CD4-positive, alpha-beta T cell treated with Interleukin-15 for 4 hours (primary cell): ENCODE measurements around the gene PRKN.

Source experiments
- DNase-seq: peaks from one replicate; pipeline ENCODE4 v3.0.0-alpha.2; 2020; ENCODE audit warnings: low spot score

PRKN gene

DNA sequence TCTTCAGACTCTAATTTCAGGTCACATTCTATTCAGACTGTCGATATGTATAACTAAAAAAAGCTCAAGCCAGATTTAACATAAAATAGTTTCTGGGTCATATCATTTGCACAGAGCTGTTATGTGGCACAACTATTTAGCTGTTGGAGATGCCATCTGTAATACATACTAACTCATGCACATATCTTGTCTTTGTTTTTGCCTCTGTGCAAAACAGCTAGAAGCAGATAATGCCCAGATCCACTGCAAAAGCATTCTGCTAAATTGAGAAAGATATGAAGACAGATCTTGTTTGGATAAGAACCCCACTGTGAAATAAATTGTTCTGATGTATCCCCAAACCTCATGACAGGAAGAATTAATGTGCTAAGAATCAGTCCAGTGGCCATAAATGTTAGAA is 930.9 kb downstream of the PRKN start:
- no peak for DNase-seq

- DNase-seq = no peak
Measured at GRCh38 chr6:161792851-161793493, 934.6 kb downstream of the PRKN start.

GRCh38 chr6:161788531-161788930 is 939.0 kb downstream of the PRKN start:
- no peak for DNase-seq

DNA sequence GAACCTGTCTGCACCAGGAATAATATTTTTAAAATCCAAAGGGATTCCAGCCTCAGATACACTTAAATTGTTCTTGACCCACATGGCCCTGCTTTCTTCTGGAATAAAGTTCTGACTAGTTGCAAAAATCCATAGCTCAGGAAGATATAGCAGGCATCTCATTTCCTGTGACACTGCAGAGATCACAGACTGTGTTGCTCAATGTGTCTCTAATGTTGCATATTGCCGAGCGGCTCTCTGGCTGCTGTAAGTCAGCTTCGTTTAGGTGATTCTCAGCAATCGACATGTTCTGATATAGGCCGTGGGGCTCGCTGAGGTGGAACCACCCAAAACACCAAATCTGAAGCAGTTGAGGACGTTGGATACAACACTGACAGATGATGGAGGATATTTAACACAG is 955.4 kb downstream of the PRKN start:
- no peak for DNase-seq

- no peak for DNase-seq
Measured at GRCh38 chr6:161761966-161762365, 965.6 kb downstream of the PRKN start.

DNA sequence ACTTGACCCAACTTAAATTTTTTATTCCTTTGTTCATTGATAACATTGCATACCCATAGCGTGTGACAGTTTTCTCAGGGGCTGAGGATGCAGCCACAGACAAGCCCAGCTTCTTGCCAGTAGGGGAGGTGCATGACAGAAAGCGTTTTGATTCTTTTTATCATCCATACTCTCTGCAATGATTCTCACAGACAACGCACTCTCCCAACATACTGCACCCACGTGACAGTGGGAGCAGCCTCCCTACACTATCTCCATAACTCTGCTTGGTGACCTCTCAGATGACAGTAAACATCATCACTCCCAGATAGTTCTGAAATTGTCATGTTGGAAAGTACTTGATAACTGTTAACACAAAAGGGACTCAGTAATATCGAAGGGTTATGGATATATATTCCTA is 972.5 kb downstream of the PRKN start:
- no peak for DNase-seq

- no peak for DNase-seq
Measured at GRCh38 chr6:161750686-161751085, 976.9 kb downstream of the PRKN start.

- DNase-seq = no peak
Measured at GRCh38 chr6:161749576-161749975, 978.0 kb downstream of the PRKN start.

GRCh38 chr6:161748535-161749416 is 978.8 kb downstream of the PRKN start:
- no peak for DNase-seq

DNA sequence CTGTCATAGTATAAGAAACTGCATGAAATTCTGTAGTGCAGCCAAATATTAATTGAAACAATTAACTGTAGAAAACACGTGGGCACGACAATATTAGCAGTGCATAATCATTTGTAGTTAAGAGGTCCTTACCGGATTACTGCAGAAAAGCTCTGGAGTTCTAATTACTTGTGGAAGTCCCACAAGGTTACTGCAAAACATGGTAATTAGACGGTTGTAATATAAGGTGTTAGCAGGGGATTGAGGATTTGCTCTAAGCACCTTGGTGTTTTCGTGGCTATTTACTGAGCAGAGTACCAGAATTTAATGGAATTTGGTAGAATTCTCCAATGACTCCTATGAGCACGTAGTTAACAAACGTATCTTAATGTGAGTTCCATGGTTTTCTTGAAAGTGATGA is 980.1 kb downstream of the PRKN start:
- no peak for DNase-seq

DNA sequence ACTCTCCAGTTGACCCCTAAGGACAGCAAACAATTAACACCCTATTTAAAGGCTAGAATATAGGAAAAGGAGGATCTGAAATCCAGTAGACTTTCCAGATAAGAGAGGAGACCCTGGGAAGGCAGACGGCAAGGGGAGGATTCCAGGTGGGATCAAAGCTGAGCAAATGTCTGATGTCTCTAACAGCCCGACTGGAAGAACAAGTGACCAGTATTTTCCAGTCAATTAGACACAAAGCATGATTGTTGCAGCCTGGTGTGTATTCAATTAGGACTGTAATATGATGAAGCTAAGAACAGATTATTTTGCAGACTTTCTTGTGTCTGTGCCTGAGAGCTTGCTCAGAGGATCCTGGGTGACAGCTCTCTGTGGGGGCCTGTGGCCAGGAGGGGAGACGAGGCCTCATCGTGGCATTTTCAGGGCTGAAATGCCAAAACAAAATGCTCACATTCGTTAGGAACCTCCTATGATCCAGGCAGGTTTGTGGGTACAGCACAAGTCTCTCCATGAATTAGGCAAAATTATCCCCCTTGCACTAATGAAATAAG is 981.9 kb downstream of the PRKN start:
- DNase-seq = no peak

- no peak for DNase-seq
Measured at GRCh38 chr6:161745128-161745527, 982.4 kb downstream of the PRKN start.

DNA sequence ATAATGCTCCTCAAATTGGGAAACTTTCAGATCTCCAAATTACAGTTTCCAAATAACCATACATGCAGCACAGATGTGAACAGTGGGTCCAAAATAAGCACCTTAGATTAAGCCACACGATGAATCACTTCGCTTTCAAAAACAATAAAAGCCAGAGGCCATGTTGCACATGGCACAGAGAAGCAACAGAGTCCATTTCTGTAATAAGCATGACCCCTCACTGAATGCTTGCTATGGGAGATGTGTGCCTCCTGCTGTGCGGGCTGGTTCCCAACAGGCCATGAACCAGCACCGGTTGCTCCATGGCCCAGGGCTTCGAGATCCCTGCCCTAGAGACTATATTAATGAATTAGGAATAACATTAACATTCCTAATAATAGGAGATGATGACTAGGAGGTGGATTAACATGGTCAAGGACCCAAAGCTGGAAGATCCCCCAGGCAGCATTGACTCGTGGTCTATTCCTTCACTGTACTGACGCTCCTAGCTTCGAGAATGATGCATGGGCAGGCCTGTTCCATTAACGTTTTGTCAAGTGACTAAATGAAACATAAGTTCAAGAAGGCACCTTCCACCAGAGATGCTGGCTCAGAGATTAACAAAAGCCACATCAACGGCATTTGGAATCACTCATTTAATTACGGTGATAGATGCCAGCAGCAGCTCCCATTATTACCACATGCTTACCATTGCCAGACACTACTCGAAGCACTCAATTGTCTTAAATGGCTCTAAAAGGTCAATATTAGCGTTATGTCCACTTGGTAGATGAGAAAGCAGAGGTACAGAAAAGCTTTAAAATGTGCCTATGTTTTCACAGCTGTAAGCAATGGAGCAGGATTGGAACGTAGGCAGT is 983.1 kb downstream of the PRKN start:
- no peak for DNase-seq

- DNase-seq = no peak
Measured at GRCh38 chr6:161743509-161744178, 983.9 kb downstream of the PRKN start.

GRCh38 chr6:161740486-161740885 is 987.1 kb downstream of the PRKN start:
- DNase-seq = no peak

DNA sequence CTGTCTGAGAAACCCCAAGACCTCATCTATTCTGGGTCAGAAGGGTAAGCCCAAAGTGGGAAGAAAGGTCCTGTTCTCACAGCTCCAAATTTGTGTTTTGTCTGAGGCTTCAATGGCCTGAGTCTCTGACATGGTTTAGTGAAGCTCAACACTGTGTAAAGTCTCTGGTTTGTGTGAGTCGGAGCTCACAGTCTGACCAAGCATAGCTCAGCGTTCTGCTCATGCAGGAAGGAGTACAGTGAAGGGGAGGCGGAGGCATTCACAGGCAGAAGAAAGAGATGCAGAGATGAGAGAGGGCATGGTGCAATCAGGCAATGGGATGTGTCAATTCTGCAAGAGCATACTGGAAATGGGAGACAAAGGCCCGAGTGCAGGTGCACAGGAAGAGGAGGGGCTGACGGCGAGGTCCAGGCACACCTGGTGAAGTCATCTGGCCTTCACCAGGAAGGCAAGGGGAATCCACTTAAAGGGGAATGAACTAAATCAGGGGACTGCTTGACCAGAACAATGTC is 990.7 kb downstream of the PRKN start:
- no peak for DNase-seq

GRCh38 chr6:161736326-161736725 is 991.2 kb downstream of the PRKN start:
- DNase-seq = no peak

DNA sequence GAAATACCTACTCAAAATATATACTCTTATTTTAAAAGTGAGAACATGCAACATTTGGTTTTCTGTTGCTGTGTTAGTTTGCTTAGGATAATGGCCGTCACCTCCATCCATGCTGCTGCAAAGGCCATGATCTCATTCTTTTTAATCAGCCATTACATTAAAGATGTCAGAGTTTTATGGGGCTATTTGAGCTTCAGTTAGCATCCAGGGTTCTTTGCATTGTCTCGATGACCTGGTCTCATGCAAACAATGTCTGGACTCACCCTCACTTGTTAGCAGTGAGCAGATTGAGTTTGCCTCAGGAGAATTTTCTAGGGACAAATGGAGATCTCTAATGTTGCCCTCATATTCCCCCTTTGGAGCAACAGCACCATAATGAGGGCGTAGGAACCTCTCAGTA is 995.0 kb downstream of the PRKN start:
- DNase-seq = no peak

DNA sequence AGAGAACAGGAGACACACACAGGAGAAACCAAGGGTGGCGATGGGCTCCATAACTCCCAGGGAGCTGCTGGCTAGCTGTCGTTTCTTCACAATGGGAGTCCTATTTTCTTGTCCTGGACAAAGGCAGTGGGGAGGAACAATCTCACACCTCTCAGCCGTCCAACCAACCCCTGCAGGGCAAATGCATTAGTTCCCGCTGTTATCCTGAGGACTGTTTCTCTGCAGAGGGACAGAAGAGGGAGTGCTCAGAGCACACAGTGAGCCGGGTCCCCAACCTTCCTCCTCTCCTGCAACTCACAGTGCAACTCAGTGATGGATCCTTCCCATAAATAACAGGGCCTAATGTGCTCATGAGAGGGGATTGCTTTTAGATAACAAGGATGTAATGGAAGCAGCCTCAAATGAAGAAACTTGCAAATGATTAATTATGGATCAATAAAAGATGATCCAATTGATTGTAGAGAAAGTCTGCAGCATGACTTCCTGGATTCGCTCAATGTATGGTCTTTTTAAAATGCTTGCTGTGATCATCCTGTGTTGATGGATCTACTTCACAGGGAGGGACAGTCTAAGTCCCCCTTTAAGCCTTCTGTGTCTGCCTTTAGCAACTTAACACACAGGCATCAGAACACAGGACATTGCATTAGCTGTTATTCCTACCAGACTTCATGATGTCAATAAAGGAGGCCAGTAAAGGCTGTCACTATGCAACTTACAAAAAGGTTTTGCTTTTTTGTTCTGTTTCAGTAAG is 1000.3 kb downstream of the PRKN start:
- no peak for DNase-seq

DNA sequence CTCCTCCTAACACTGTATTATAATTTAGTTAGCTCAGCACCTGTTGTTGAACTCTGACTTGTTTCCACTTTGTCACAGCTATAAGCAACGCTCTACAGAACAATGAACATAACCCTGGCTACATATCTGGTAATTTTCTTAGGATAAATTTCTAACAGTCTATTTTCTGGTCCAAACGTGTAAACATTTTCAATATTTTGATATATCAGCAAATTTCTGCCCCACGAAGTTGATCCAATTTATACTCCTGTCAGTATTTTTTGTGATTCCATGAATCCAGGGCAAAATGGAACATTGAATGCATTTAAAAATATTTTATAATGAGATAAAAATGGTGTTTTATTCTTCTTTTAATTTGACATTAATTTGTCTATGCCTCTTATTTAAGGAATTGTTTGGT is 1005.2 kb downstream of the PRKN start:
- DNase-seq = no peak

DNA sequence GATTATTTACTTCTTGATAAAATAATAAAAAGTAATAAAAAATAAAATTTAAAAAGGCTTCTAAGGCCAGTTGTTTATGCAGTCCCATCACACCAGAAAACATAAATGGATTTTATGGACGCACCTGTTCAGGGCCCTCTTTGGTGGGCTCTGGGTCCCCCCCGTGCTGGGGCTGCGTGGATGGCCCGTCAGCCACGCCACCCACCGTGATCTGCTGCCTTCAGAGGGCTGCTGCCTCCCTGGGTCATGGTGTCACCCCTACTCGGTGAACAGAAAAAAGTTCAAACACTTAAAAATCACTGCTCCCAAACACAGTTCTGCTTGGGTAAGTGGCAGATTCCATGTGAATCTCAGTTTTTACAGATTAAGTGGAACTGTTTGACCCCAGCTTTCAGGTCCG is 1006.1 kb downstream of the PRKN start:
- DNase-seq = no peak
